ENCODE measurements around the gene NLRP3. TPM values are rescaled to one million over a fixed set of nuclear protein-coding genes. Genes with fewer than 3 reads are reported as not detected.
A peak's percentile ranks its signal among the peaks of the same experiment; 100 is the strongest.

Gene NLRP3
- total and polyA plus RNA-seq, 10 of the 15 experiments (the other 5 are each of a cell fraction or from before 2014, with no cell fraction given): 1.8 to 10.4 (median 5.0) TPM

DNA sequence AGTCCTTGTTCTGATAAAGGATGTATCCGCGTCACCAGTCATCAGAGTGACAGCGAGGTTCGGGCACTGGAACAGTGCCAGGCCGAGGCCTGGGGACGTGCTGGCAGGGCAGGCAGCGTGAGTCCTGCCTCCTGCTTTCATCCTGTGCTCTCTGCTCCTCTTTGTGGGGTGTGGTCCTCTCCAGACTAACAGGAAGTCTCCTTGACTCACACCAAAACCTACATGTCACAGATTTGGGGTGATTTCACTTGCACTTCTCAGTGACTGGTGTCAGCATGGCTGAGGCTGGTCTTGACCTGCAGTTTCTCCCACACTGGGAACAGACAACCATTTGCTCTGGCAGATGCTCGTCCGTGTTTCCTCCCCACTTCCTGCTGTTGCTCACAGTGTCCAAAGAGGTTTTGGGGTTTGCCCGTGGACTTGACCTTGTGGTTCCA lies 8.8 kb upstream of the NLRP3 start (continued):
- TF ChIP-seq TARDBP (IDR thresholded peaks at IDR 0.05; ENCODE audit: borderline replicate concordance) (no peak), CUX1 (IDR thresholded peaks at IDR 0.05; ENCODE audit: insufficient replicate concordance, low read depth, low read length) (no peak), ETV6 (conservative IDR thresholded peaks at IDR 0.05 in 1 of 2, IDR thresholded peaks at IDR 0.05 in 1 of 2; ENCODE audit: borderline replicate concordance in 1 of 2, low read depth in 1 of 2) (peak in 1 of 2 experiments; percentile 98; a peak in 2 of 4 replicates), YBX1 (IDR thresholded peaks at IDR 0.05) (no peak), SREBF1 (IDR thresholded peaks at IDR 0.05; ENCODE audit: low read length) (no peak), SREBF2 (IDR thresholded peaks at IDR 0.05; ENCODE audit: low read length) (no peak), LARP7 (IDR thresholded peaks at IDR 0.05) (no peak), ZNF24 (IDR thresholded peaks at IDR 0.05) (no peak), ZSCAN29 (IDR thresholded peaks at IDR 0.05) (no peak), ZNF274 (IDR thresholded peaks at IDR 0.05; ENCODE audit: insufficient read depth, insufficient read length) (no peak), MTA2 (IDR thresholded peaks at IDR 0.05; ENCODE audit: low read depth) (peak; percentile 69; the same call in 1 of the 2 replicates), BCL11A (IDR thresholded peaks at IDR 0.05; ENCODE audit: low read depth, low read length) (peak; percentile 63; the same call in 1 of the 2 replicates), MYB (IDR thresholded peaks at IDR 0.05; ENCODE audit: borderline replicate concordance, low read depth, low read length) (no peak), KLF5 (IDR thresholded peaks at IDR 0.05; ENCODE audit: partially characterized antibody) (no peak), CBFB (IDR thresholded peaks at IDR 0.05; ENCODE audit: low read depth) (peak; percentile 61; the same call in 1 of the 2 replicates)
- TF ChIP-seq, protein P1, sequence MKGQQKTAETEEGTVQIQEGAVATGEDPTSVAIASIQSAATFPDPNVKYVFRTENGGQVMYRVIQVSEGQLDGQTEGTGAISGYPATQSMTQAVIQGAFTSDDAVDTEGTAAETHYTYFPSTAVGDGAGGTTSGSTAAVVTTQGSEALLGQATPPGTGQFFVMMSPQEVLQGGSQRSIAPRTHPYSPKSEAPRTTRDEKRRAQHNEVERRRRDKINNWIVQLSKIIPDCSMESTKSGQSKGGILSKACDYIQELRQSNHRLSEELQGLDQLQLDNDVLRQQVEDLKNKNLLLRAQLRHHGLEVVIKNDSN (IDR thresholded peaks at IDR 0.05; ENCODE audit: borderline replicate concordance, extremely low read length, insufficient read depth, low read depth, low read length): no peak
- TF ChIP-seq, protein P2, sequence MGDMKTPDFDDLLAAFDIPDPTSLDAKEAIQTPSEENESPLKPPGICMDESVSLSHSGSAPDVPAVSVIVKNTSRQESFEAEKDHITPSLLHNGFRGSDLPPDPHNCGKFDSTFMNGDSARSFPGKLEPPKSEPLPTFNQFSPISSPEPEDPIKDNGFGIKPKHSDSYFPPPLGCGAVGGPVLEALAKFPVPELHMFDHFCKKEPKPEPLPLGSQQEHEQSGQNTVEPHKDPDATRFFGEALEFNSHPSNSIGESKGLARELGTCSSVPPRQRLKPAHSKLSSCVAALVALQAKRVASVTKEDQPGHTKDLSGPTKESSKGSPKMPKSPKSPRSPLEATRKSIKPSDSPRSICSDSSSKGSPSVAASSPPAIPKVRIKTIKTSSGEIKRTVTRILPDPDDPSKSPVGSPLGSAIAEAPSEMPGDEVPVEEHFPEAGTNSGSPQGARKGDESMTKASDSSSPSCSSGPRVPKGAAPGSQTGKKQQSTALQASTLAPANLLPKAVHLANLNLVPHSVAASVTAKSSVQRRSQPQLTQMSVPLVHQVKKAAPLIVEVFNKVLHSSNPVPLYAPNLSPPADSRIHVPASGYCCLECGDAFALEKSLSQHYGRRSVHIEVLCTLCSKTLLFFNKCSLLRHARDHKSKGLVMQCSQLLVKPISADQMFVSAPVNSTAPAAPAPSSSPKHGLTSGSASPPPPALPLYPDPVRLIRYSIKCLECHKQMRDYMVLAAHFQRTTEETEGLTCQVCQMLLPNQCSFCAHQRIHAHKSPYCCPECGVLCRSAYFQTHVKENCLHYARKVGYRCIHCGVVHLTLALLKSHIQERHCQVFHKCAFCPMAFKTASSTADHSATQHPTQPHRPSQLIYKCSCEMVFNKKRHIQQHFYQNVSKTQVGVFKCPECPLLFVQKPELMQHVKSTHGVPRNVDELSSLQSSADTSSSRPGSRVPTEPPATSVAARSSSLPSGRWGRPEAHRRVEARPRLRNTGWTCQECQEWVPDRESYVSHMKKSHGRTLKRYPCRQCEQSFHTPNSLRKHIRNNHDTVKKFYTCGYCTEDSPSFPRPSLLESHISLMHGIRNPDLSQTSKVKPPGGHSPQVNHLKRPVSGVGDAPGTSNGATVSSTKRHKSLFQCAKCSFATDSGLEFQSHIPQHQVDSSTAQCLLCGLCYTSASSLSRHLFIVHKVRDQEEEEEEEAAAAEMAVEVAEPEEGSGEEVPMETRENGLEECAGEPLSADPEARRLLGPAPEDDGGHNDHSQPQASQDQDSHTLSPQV (IDR thresholded peaks at IDR 0.05): no peak
- TF ChIP-seq, protein P3, sequence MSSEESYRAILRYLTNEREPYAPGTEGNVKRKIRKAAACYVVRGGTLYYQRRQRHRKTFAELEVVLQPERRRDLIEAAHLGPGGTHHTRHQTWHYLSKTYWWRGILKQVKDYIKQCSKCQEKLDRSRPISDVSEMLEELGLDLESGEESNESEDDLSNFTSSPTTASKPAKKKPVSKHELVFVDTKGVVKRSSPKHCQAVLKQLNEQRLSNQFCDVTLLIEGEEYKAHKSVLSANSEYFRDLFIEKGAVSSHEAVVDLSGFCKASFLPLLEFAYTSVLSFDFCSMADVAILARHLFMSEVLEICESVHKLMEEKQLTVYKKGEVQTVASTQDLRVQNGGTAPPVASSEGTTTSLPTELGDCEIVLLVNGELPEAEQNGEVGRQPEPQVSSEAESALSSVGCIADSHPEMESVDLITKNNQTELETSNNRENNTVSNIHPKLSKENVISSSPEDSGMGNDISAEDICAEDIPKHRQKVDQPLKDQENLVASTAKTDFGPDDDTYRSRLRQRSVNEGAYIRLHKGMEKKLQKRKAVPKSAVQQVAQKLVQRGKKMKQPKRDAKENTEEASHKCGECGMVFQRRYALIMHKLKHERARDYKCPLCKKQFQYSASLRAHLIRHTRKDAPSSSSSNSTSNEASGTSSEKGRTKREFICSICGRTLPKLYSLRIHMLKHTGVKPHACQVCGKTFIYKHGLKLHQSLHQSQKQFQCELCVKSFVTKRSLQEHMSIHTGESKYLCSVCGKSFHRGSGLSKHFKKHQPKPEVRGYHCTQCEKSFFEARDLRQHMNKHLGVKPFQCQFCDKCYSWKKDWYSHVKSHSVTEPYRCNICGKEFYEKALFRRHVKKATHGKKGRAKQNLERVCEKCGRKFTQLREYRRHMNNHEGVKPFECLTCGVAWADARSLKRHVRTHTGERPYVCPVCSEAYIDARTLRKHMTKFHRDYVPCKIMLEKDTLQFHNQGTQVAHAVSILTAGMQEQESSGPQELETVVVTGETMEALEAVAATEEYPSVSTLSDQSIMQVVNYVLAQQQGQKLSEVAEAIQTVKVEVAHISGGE (CRISPR knock-in tag; IDR thresholded peaks at IDR 0.05): no peak
